H9 (cell line): ENCODE results near the gene SPRR2D. TPM values are rescaled to one million over a fixed set of nuclear protein-coding genes. Genes with fewer than 3 reads are reported as not detected.

ENCODE experiments used
- DNase-seq: peaks from one replicate; pipeline ENCODE4 v3.0.0-alpha.2; 2017
- H2AFZ ChIP-seq: one replicate; pipeline ENCODE4 v1.6.1; 2013; ENCODE audit warnings: mild to moderate bottlenecking, low read length, control low read depth, moderate library complexity
- H2AK5ac ChIP-seq: 2 replicates; pipeline ENCODE4 v1.6.1; 2013; ENCODE audit warnings: low read length, control low read depth, mixed read lengths; ENCODE audit not compliant: insufficient read length
- H2BK120ac ChIP-seq: one replicate; pipeline ENCODE4 v1.6.1; 2013; ENCODE audit warnings: low read depth, mild to moderate bottlenecking, low read length, control low read depth, inconsistent platforms; ENCODE audit not compliant: poor library complexity, severe bottlenecking
- H2BK12ac ChIP-seq: 2 replicates; pipeline ENCODE4 v1.6.1; 2013; ENCODE audit warnings: low read length, control low read depth, mixed read lengths, low read depth; ENCODE audit not compliant: insufficient read length
- H2BK15ac ChIP-seq: 2 replicates; pipeline ENCODE4 v1.6.1; 2013; ENCODE audit warnings: low read depth, low read length, control low read depth
- H2BK20ac ChIP-seq: one replicate; pipeline ENCODE4 v1.6.1; 2013; ENCODE audit warnings: low read depth, mild to moderate bottlenecking, low read length, control low read depth, inconsistent platforms; ENCODE audit not compliant: poor library complexity, severe bottlenecking
- H2BK5ac ChIP-seq: 2 replicates; pipeline ENCODE4 v1.6.1; 2013; ENCODE audit warnings: low read length, control low read depth, mixed read lengths; ENCODE audit not compliant: insufficient read length
- H3K14ac ChIP-seq: 2 replicates; pipeline ENCODE4 v1.6.1; 2013; ENCODE audit warnings: low read length, control low read depth; ENCODE audit not compliant: insufficient read depth
- H3K18ac ChIP-seq: 2 replicates; pipeline ENCODE4 v1.6.1; 2013; ENCODE audit warnings: low read depth, mild to moderate bottlenecking, mixed read lengths, low read length, control low read depth; ENCODE audit not compliant: insufficient read length
- H3K23ac ChIP-seq: 2 replicates; pipeline ENCODE4 v1.6.1; 2013; ENCODE audit warnings: low read length, control low read depth, mixed read lengths, low read depth; ENCODE audit not compliant: insufficient read length
- H3K23me2 ChIP-seq: 2 replicates; pipeline ENCODE4 v1.6.1; 2013; ENCODE audit warnings: low read depth, mild to moderate bottlenecking, mixed read lengths, low read length, control low read depth; ENCODE audit not compliant: insufficient read length, poor library complexity, severe bottlenecking
- H3K27ac ChIP-seq: 2 replicates; pipeline ENCODE4 v1.5.1; 2013; ENCODE audit warnings: low read length, control low read depth, mixed read lengths, low read depth; ENCODE audit not compliant: insufficient read length
- H3K27me3 ChIP-seq: 2 replicates; pipeline ENCODE4 v1.6.1; 2013; ENCODE audit warnings: low read length, control low read depth, inconsistent platforms; ENCODE audit not compliant: insufficient read depth
- H3K4ac ChIP-seq: 2 replicates; pipeline ENCODE4 v1.6.1; 2013; ENCODE audit warnings: low read depth, mild to moderate bottlenecking, control low read depth, inconsistent platforms, low read length, moderate library complexity
- H3K4me1 ChIP-seq: 2 replicates; pipeline ENCODE4 v1.6.1; 2013; ENCODE audit warnings: low read length, control low read depth, inconsistent platforms; ENCODE audit not compliant: insufficient read depth
- H3K4me2 ChIP-seq: 2 replicates; pipeline ENCODE4 v1.6.1; 2013; ENCODE audit warnings: low read length, control low read depth, mixed read lengths; ENCODE audit not compliant: insufficient read length, insufficient read depth
- H3K56ac ChIP-seq: 2 replicates; pipeline ENCODE4 v1.6.1; 2013; ENCODE audit warnings: low read depth, mild to moderate bottlenecking, mixed read lengths, low read length, control low read depth; ENCODE audit not compliant: insufficient read length
- H3K79me1 ChIP-seq: 2 replicates; pipeline ENCODE4 v1.6.1; 2013; ENCODE audit warnings: low read depth, mild to moderate bottlenecking, moderate library complexity, low read length, control low read depth, inconsistent platforms; ENCODE audit not compliant: insufficient read depth, poor library complexity, severe bottlenecking
- H3K79me2 ChIP-seq: 2 replicates; pipeline ENCODE4 v1.6.1; 2013; ENCODE audit warnings: low read length, control low read depth, inconsistent platforms; ENCODE audit not compliant: insufficient read depth
- H3K9ac ChIP-seq: 2 replicates; pipeline ENCODE4 v1.6.1; 2013; ENCODE audit warnings: low read length, control low read depth, mixed read lengths; ENCODE audit not compliant: insufficient read length; ENCODE audit errors: extremely low read depth
- H3K9me3 ChIP-seq: one replicate; pipeline ENCODE4 v1.6.1; 2013; ENCODE audit warnings: low read depth, low read length, inconsistent platforms; ENCODE audit not compliant: control insufficient read depth
- H3T11ph ChIP-seq: one replicate; pipeline ENCODE4 v1.6.1; 2013; ENCODE audit warnings: mild to moderate bottlenecking, low read length, control low read depth, inconsistent platforms
- H4K20me1 ChIP-seq: one replicate; pipeline ENCODE4 v1.6.1; 2013; ENCODE audit not compliant: control insufficient read depth, insufficient read length, insufficient read depth
- H4K5ac ChIP-seq: 2 replicates; pipeline ENCODE4 v1.6.1; 2013; ENCODE audit warnings: low read depth, mild to moderate bottlenecking, mixed read lengths, low read length, control low read depth; ENCODE audit not compliant: insufficient read length
- H4K8ac ChIP-seq: replicated peaks from 2 replicates; pipeline ENCODE4 v1.6.1; 2013; ENCODE audit warnings: low read length, control low read depth, mixed read lengths, low read depth; ENCODE audit not compliant: insufficient read length
- H4K91ac ChIP-seq: 2 replicates; pipeline ENCODE4 v1.6.1; 2013; ENCODE audit warnings: low read depth, mild to moderate bottlenecking, moderate library complexity, mixed read lengths, low read length, control low read depth; ENCODE audit not compliant: insufficient read length
- H3K27ac Mint-ChIP-seq, 3 experiments: 2 replicates in 2 of 3; 3 replicates in 1 of 3; pipeline ENCODE4 v1.8.0; 2020 to 2021; ENCODE audit warnings: mixed read lengths in 3 of 3, mild to moderate bottlenecking in 1 of 3, moderate library complexity in 1 of 3
- H3K27me3 Mint-ChIP-seq: 2 replicates; pipeline ENCODE4 v1.8.0; 2021; ENCODE audit warnings: low read depth, mild to moderate bottlenecking, moderate library complexity, mixed read lengths
- H3K36me3 Mint-ChIP-seq, 3 experiments: 2 replicates in 2 of 3; 3 replicates in 1 of 3; pipeline ENCODE4 v1.8.0; 2020 to 2021; ENCODE audit warnings: low read depth in 3 of 3, mixed read lengths in 3 of 3; ENCODE audit not compliant: insufficient read depth in 1 of 3
- H3K4me1 Mint-ChIP-seq, 2 experiments: 2 replicates each; pipeline ENCODE4 v1.8.0; 2020; ENCODE audit warnings: mixed read lengths in 2 of 2
- H3K4me3 Mint-ChIP-seq, 2 experiments: 2 replicates in 1 of 2; 3 replicates in 1 of 2; pipeline ENCODE4 v1.8.0; 2020 to 2021; ENCODE audit warnings: mild to moderate bottlenecking in 2 of 2, mixed read lengths in 2 of 2, moderate library complexity in 1 of 2
- H3K9me3 Mint-ChIP-seq, 2 experiments: 2 replicates in 1 of 2; 3 replicates in 1 of 2; pipeline ENCODE4 v1.8.0; 2020; ENCODE audit warnings: mild to moderate bottlenecking in 2 of 2, mixed read lengths in 2 of 2, moderate library complexity in 1 of 2
- CTCF ChIP-seq: fragments of 200-600 bp; sonication (generic); conservative IDR thresholded peaks from 3 replicates; pipeline ENCODE4 v1.8.0; 2021; ENCODE audit warnings: antibody characterized with exemption, mild to moderate bottlenecking
- WGBS: extraction: QIAGEN DNeasy Blood & Tissue Kit; methylation state at CpG from one replicate; pipeline ENCODE4 v1.1.7; 2013; ENCODE audit warnings: missing lambda C conversion rate, low lambda C conversion rate, mixed read lengths; ENCODE audit not compliant: insufficient read length; ENCODE audit errors: extremely low coverage; 5-methylcytosine and 5-hydroxymethylcytosine counted together
- total RNA-seq: library from RNA; stranded (reverse); gene quantifications from 2 replicates; pipeline ENCODE4 v1.2.1, GENCODE V29; 2021

Gene SPRR2D
- total RNA-seq, 1 experiment from 2014 or later: not detected

GRCh38 chr1:153071511-153071910 lies 30.6 kb upstream of the SPRR2D start, which contains the start of gene SPRR2B:
Gene SPRR2B (minus strand): TSS chr1:153071611. CDS start chr1:153070839, 772 bp downstream.
- Histone ChIP-seq H4K20me1 (no peaks in the 10 kb centered on the region), H3K18ac (no peak within 1 kb of the TSS), H2AFZ (no peak within 1 kb of the TSS), H3K79me1 (no peaks in the 10 kb centered on the region), H2BK120ac (no peak within 1 kb of the TSS), H3T11ph (no peak within 1 kb of the TSS), H4K91ac (no peak within 1 kb of the TSS), H2BK20ac (no peak within 1 kb of the TSS), H2BK12ac (no peak within 1 kb of the TSS), H3K4ac (no peak within 1 kb of the TSS), H3K9ac (no peak within 1 kb of the TSS), H4K5ac (no peak within 1 kb of the TSS), H3K23ac (no peak within 1 kb of the TSS), H2BK5ac (no peak within 1 kb of the TSS), H3K27me3 (no peaks in the 10 kb centered on the region), H3K4me1 (no peaks in the 10 kb centered on the region), H3K79me2 (no peaks in the 10 kb centered on the region), H4K8ac (no peak within 1 kb of the TSS), H3K9me3 (no peaks in the 10 kb centered on the region), H3K23me2 (no peaks in the 10 kb centered on the region), H3K27ac (no peak within 1 kb of the TSS), H3K14ac (no peak within 1 kb of the TSS), H3K56ac (no peak within 1 kb of the TSS), H3K4me2 (no peak within 1 kb of the TSS), H2AK5ac (no peak within 1 kb of the TSS), H2BK15ac (no peak within 1 kb of the TSS)
- DNase-seq: no peak
- H3K9me3 Mint-ChIP-seq: no peaks in the 10 kb centered on the region
- H3K4me1 Mint-ChIP-seq: no peaks in the 10 kb centered on the region
- H3K27ac Mint-ChIP-seq: 0 out of 7 replicates have a peak within 1 kb of the TSS, but pooled peaks of 1 of the 3 experiments have one; percentile 41
- no CpG with 5 or more reads among the region's 2 CpGs for WGBS
- H3K27me3 Mint-ChIP-seq: peaks cover 3% of the 10 kb centered on the region; the same call in 1 of the 2 replicates
- TF ChIP-seq CTCF: no peak
- no peaks in the 10 kb centered on the region for H3K36me3 Mint-ChIP-seq
- no peak within 1 kb of the TSS for H3K4me3 Mint-ChIP-seq
